Stimulated activated CD4-positive, alpha-beta T cell treated with anti-CD3 and anti-CD28 coated beads, Interleukin-15, amount 100 ng/mL, for 24 hours (primary cell): ENCODE data around the gene PRR35.

Experiments used
- DNase-seq: peaks from one replicate; pipeline ENCODE4 v3.0.0-alpha.2; 2020

The PRR35 gene

GRCh38 chr16:565419-566330 lies 5.5 kb downstream of the PRR35 start:
- DNase-seq, result no peak

GRCh38 chr16:566475-567372 lies 6.5 kb downstream of the PRR35 start, which contains the start of gene NHLRC4:
NHLRC4 (plus strand) TSS chr16:567005; CDS start chr16:568048, 1,043 bp downstream.
- DNase-seq, result peak; percentile 72

- no peak for DNase-seq
Measured at GRCh38 chr16:567373-568256, 7.4 kb downstream of the PRR35 start.

GRCh38 chr16:568401-569258 lies 8.4 kb downstream of the PRR35 start:
- DNase-seq, result no peak

- peak; percentile 80 for DNase-seq
Measured at GRCh38 chr16:569445-570254, 9.5 kb downstream of the PRR35 start, which contains the start of gene PIGQ. PIGQ (plus strand) TSS chr16:569968; CDS start chr16:574075, 4,107 bp downstream.

- no peak for DNase-seq
Measured at GRCh38 chr16:572865-573650, 12.9 kb downstream of the PRR35 start.

GRCh38 chr16:574021-574760 lies 14.0 kb downstream of the PRR35 start:
- no peak for DNase-seq

GRCh38 chr16:575354-576196 lies 15.4 kb downstream of the PRR35 start:
- DNase-seq, result no peak

- DNase-seq, result no peak
Measured at GRCh38 chr16:576197-576822, 16.1 kb downstream of the PRR35 start.

- DNase-seq, result no peak
Measured at GRCh38 chr16:576823-577201, 16.6 kb downstream of the PRR35 start.

GRCh38 chr16:577796-578195 lies 17.6 kb downstream of the PRR35 start:
- no peak for DNase-seq

- no peak for DNase-seq
Measured at GRCh38 chr16:578232-578869, 18.2 kb downstream of the PRR35 start.

- peak; percentile 79 for DNase-seq
Measured at GRCh38 chr16:578870-579405, 18.7 kb downstream of the PRR35 start.

- no peak for DNase-seq
Measured at GRCh38 chr16:580141-580945, 20.1 kb downstream of the PRR35 start.

GRCh38 chr16:580946-581498 lies 20.8 kb downstream of the PRR35 start:
- no peak for DNase-seq
